A673 (cell line): ENCODE data around the gene DDX41. TPM values are rescaled to one million over a fixed set of nuclear protein-coding genes. Genes with fewer than 3 reads are reported as not detected.
A peak's percentile ranks its signal among the peaks of the same experiment; 100 is the strongest.

ENCODE experiments used
- BruUV-seq: library from RNA; stranded (reverse); fragments of 400-500 nt; replicated peaks from 2 replicates; lab custom pipeline; 2021; lab: Mats Ljungman, UMichigan
- CTCF ChIA-PET: fragments of 300-600 bp; sonication (Branson Sonifier 250); formaldehyde crosslinking; loops from one replicate; lab custom pipeline; 2022; ENCODE audit warnings: antibody characterized with exemption; lab: Charles Lee
- POLR2A ChIA-PET: fragments of 300-600 bp; sonication (Branson Sonifier 250); formaldehyde crosslinking; loops from one replicate; lab custom pipeline; 2022; ENCODE audit warnings: antibody characterized with exemption; ENCODE audit not compliant: low non-redundant PET; lab: Charles Lee
- DNase-seq: peaks from one replicate; pipeline ENCODE4 v3.0.0-alpha.2; 2015; ENCODE audit warnings: low spot score
- H3K27ac ChIP-seq: fragments of 200-600 bp; sonication (generic); 2 replicates; pipeline ENCODE4 v1.5.1; 2016; ENCODE audit warnings: mixed run types, low read depth, mild to moderate bottlenecking, mixed read lengths, antibody characterized with exemption, low read length; ENCODE audit not compliant: poor library complexity, severe bottlenecking
- H3K27me3 ChIP-seq: fragments of 200-600 bp; sonication (generic); replicated peaks from 2 replicates; pipeline ENCODE4 v1.6.1; 2017; ENCODE audit warnings: mixed run types, low read depth, mild to moderate bottlenecking, mixed read lengths, antibody characterized with exemption, low read length; ENCODE audit not compliant: insufficient read depth, poor library complexity
- H3K36me3 ChIP-seq: fragments of 200-600 bp; sonication (generic); 2 replicates; pipeline ENCODE4 v1.6.1; 2016; ENCODE audit warnings: mixed run types, mild to moderate bottlenecking, mixed read lengths, antibody characterized with exemption, low read length; ENCODE audit not compliant: insufficient read depth, poor library complexity, severe bottlenecking
- H3K4me1 ChIP-seq: fragments of 200-600 bp; sonication (generic); 2 replicates; pipeline ENCODE4 v1.6.1; 2017; ENCODE audit warnings: mixed run types, mild to moderate bottlenecking, mixed read lengths, antibody characterized with exemption, low read length; ENCODE audit not compliant: insufficient read depth, poor library complexity, severe bottlenecking
- H3K4me3 ChIP-seq: fragments of 200-600 bp; sonication (generic); 2 replicates; pipeline ENCODE4 v1.5.1; 2016; ENCODE audit warnings: low read depth, mixed run types, mild to moderate bottlenecking, mixed read lengths, low read length; ENCODE audit not compliant: poor library complexity, severe bottlenecking
- H3K9me3 ChIP-seq: fragments of 200-600 bp; sonication (generic); 2 replicates; pipeline ENCODE4 v1.6.1; 2016; ENCODE audit warnings: mixed run types, low read depth, mild to moderate bottlenecking, mixed read lengths, antibody characterized with exemption, low read length; ENCODE audit not compliant: poor library complexity, severe bottlenecking
- EZH2 ChIP-seq: fragments of 200-600 bp; sonication (generic); IDR thresholded peaks from 2 replicates; pipeline ENCODE4 v1.6.1; 2017; ENCODE audit warnings: borderline replicate concordance, low read depth, mild to moderate bottlenecking, mixed read lengths, antibody characterized with exemption, low read length; ENCODE audit not compliant: poor library complexity, severe bottlenecking
- intact Hi-C: fragments of 100-400 bp; cut with micrococcal nuclease; formaldehyde crosslinking; loops from one replicate; pipeline ENCODE4 v1.10.0; 2022; ENCODE audit not compliant: unreplicated experiment
- total RNA-seq: library from RNA; stranded (reverse); gene quantifications from 2 replicates; pipeline ENCODE4 v1.2.3, GENCODE V29; 2021
- TF ChIP-seq, protein P1 (sequence below): fragments of 300-800, 200-600 bp; sonication (generic); conservative IDR thresholded peaks from 2 replicates; pipeline ENCODE4 v1.5.1; 2017; ENCODE audit warnings: low read depth, mild to moderate bottlenecking, antibody characterized with exemption, low read length, moderate library complexity, mixed read lengths

Gene DDX41
- total RNA-seq, 1 experiment from 2014 or later = 82.3 TPM

DNA sequence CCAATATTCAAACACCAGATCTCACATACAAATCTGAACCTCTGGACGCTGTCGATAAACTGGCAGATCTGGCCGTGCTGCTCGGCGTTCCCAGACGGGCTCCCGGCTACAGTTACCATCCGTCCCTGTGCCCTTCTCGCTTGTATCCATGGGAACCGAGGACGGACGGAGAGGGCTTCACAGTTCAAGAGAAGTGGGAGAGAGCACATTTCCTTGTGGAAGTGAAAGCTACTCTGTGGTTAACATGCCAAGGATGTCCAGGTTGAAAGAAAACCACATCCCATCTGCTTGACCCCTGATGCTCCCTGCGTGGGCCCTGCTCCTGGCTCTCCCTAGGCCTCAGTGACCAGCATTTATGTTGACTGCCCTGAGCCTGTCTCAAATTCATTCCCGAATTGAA is 37.0 kb downstream of the DDX41 start:
- CTCF ChIA-PET = no interaction called here
- TF ChIP-seq EZH2 = no peak
- TF ChIP-seq, protein P1, sequence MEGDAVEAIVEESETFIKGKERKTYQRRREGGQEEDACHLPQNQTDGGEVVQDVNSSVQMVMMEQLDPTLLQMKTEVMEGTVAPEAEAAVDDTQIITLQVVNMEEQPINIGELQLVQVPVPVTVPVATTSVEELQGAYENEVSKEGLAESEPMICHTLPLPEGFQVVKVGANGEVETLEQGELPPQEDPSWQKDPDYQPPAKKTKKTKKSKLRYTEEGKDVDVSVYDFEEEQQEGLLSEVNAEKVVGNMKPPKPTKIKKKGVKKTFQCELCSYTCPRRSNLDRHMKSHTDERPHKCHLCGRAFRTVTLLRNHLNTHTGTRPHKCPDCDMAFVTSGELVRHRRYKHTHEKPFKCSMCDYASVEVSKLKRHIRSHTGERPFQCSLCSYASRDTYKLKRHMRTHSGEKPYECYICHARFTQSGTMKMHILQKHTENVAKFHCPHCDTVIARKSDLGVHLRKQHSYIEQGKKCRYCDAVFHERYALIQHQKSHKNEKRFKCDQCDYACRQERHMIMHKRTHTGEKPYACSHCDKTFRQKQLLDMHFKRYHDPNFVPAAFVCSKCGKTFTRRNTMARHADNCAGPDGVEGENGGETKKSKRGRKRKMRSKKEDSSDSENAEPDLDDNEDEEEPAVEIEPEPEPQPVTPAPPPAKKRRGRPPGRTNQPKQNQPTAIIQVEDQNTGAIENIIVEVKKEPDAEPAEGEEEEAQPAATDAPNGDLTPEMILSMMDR = no peak

GRCh38 chr5:177478711-177479646 is 37.8 kb downstream of the DDX41 start:
- H3K4me1 ChIP-seq = peaks cover 3% of the 10 kb centered on the region
- POLR2A ChIA-PET = no interaction called here
- BruUV-seq = no TSS peak

More for the DNA sequence above, 37.0 kb downstream of the DDX41 start:
- Histone ChIP-seq H3K27ac (peak overlapping the region; percentile 30), H3K4me1 (no peaks in the 10 kb centered on the region), H3K9me3 (no peaks in the 10 kb centered on the region), H3K4me3 (no peak overlapping the region), H3K36me3 (no peaks in the 10 kb centered on the region), H3K27me3 (no peaks in the 10 kb centered on the region)
- no peak for DNase-seq
- POLR2A ChIA-PET = interaction anchor here (0.6 kb wide), 1 partner anchor 25 kb away, joined by 4 read pairs; no protein-coding TSS in a partner anchor
- BruUV-seq = no TSS peak
- intact Hi-C loops = no loop called here

GRCh38 chr5:177477701-177478477 is 38.9 kb downstream of the DDX41 start:
- Histone ChIP-seq H3K9me3 (no peaks in the 10 kb centered on the region), H3K27ac (no peak overlapping the region), H3K4me1 (peaks cover 4% of the 10 kb centered on the region), H3K36me3 (no peaks in the 10 kb centered on the region), H3K4me3 (no peak overlapping the region), H3K27me3 (no peaks in the 10 kb centered on the region)
- BruUV-seq = no TSS peak
- intact Hi-C loops = no loop called here
- POLR2A ChIA-PET = no interaction called here
- CTCF ChIA-PET = no interaction called here
- no peak for DNase-seq
- TF ChIP-seq EZH2 = no peak
- TF ChIP-seq, protein P1 = no peak

More at GRCh38 chr5:177478711-177479646, 37.8 kb downstream of the DDX41 start:
- intact Hi-C loops = no loop called here
- no peaks in the 10 kb centered on the region for H3K27me3 ChIP-seq
- CTCF ChIA-PET = no interaction called here
- H3K36me3 ChIP-seq = no peaks in the 10 kb centered on the region
- H3K27ac ChIP-seq = peak overlapping the region; percentile 65
- H3K4me3 ChIP-seq = no peak overlapping the region
- no peak for DNase-seq
- TF ChIP-seq, protein P1 = no peak
- TF ChIP-seq EZH2 = no peak
- H3K9me3 ChIP-seq = no peaks in the 10 kb centered on the region
